Measurements from ENCODE around the gene MRPL20. TPM values are rescaled to one million over a fixed set of nuclear protein-coding genes. Genes with fewer than 3 reads are reported as not detected.
"Not testable (repeated sequence)": the region's sequence is repeated elsewhere in the genome, so short reads cannot be mapped to it uniquely, and the experiment has no call there.

MRPL20 gene
- polyA plus RNA-seq, 3 donors, result 84.3 to 186 (median 156) TPM

DNA sequence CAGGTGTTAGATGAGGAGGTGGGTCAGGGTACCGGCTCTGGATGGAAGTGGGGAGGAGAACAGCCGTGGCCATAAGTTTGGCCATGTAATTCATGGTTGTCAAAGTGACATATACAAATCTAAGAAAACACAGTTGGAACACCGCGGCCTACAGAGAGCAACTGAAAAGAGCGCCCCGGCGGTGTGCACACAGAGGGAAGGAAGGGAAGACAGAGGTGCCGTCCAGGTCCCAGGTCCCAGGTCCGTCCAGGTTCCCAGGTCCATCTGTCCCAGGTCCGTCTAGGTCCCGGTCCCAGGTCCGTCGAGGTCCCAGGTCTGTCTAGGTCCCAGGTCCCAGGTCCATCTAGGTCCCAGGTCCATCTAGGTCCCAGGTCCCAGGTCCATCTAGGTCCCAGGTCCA lies 4.5 kb upstream of the MRPL20 start:
- TF ChIP-seq, protein P1, sequence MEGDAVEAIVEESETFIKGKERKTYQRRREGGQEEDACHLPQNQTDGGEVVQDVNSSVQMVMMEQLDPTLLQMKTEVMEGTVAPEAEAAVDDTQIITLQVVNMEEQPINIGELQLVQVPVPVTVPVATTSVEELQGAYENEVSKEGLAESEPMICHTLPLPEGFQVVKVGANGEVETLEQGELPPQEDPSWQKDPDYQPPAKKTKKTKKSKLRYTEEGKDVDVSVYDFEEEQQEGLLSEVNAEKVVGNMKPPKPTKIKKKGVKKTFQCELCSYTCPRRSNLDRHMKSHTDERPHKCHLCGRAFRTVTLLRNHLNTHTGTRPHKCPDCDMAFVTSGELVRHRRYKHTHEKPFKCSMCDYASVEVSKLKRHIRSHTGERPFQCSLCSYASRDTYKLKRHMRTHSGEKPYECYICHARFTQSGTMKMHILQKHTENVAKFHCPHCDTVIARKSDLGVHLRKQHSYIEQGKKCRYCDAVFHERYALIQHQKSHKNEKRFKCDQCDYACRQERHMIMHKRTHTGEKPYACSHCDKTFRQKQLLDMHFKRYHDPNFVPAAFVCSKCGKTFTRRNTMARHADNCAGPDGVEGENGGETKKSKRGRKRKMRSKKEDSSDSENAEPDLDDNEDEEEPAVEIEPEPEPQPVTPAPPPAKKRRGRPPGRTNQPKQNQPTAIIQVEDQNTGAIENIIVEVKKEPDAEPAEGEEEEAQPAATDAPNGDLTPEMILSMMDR (IDR thresholded peaks at IDR 0.05), result no peak

DNA sequence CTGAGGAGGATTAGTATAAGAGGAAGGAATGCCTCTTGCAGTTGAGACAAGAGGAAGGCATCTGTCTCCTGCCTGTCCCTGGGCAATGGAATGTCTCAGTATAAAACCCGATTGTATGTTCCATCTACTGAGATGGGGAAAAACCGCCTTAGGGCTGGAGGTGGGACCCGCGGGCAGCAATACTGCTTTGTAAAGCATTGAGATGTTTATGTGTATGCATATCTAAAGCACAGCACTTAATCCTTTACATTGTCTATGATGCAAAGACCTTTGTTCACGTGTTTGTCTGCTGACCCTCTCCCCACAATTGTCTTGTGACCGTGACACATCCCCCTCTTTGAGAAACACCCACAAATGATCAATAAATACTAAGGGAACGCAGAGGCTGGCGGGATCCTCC lies 3.1 kb upstream of the MRPL20 start:
- H2AFZ ChIP-seq (ENCODE audit: insufficient read depth, low read depth, low read length, poor library complexity, severe bottlenecking); H3K4me3 ChIP-seq (replicated peaks in 1 of 3; ENCODE audit: low read depth in 2 of 3, low read length in 3 of 3); H3K4me2 ChIP-seq (replicated peaks; ENCODE audit: extremely low read depth, low read length, poor library complexity, severe bottlenecking); DNase-seq; H3K9ac ChIP-seq (ENCODE audit: insufficient read depth, low read length, poor library complexity, severe bottlenecking); intact Hi-C loops (cut with micrococcal nuclease); H3K27me3 Mint-ChIP-seq (ENCODE audit: low read depth in 3 of 3); H3K27ac ChIP-seq (ENCODE audit: low read depth in 1 of 2, low read length in 2 of 2); H3K27me3 ChIP-seq (ENCODE audit: control insufficient read depth in 2 of 2, insufficient read depth in 2 of 2, low read length in 2 of 2); H3K36me3 ChIP-seq (replicated peaks in 1 of 2; ENCODE audit: control insufficient read depth in 1 of 2, insufficient read depth in 2 of 2, low read length in 2 of 2); H3K4me3 Mint-ChIP-seq: not testable (repeated sequence)
- Mint-ChIP-seq H3K36me3 (peaks cover 10 to 15% of the 10 kb centered on the region in 2 donors), H3K9me3 (peaks cover 10 to 28% (median 20%) of the 10 kb centered on the region in 7 donors), H3K27ac (peak overlapping the region in 2 of 7 donors; percentile 53 to 68), H3K4me1 (peaks cover 21% of the 10 kb centered on the region)
- Histone ChIP-seq H3K4me1 (ENCODE audit: control insufficient read depth in 1 of 2, insufficient read depth in 2 of 2, low read length in 2 of 2) (peaks cover 17 to 23% of the 10 kb centered on the region in 2 donors), H3K9me3 (replicated peaks in 1 of 2; ENCODE audit: control insufficient read depth in 1 of 2, insufficient read depth in 1 of 2, low read length in 2 of 2) (peaks cover 10 to 21% of the 10 kb centered on the region in 2 donors), H3K79me2 (ENCODE audit: insufficient read depth, low read length) (peaks cover 37% of the 10 kb centered on the region), H4K20me1 (ENCODE audit: insufficient read depth, low read length) (peaks cover 10% of the 10 kb centered on the region)
- WGBS (ENCODE audit: insufficient coverage), result no CpG with 5 or more reads among the region's 8 CpGs

More for the DNA sequence above, 4.5 kb upstream of the MRPL20 start:
- Histone ChIP-seq H3K9me3 (replicated peaks in 1 of 2; ENCODE audit: control insufficient read depth in 1 of 2, insufficient read depth in 1 of 2, low read length in 2 of 2) (peaks cover 10 to 21% of the 10 kb centered on the region in 2 donors), H3K27me3 (ENCODE audit: control insufficient read depth in 2 of 2, insufficient read depth in 2 of 2, low read length in 2 of 2) (no peaks in the 10 kb centered on the region), H4K20me1 (ENCODE audit: insufficient read depth, low read length) (peaks cover under 1% of the 10 kb centered on the region), H3K4me1 (ENCODE audit: control insufficient read depth in 1 of 2, insufficient read depth in 2 of 2, low read length in 2 of 2) (peaks cover 9 to 14% of the 10 kb centered on the region in 2 donors), H3K27ac (ENCODE audit: low read depth in 1 of 2, low read length in 2 of 2) (no peak overlapping the region), H3K9ac (ENCODE audit: insufficient read depth, low read length, poor library complexity, severe bottlenecking) (no peak overlapping the region), H3K79me2 (ENCODE audit: insufficient read depth, low read length) (peaks cover 23% of the 10 kb centered on the region), H3K4me2 (replicated peaks; ENCODE audit: extremely low read depth, low read length, poor library complexity, severe bottlenecking) (no peak overlapping the region), H2AFZ (ENCODE audit: insufficient read depth, low read depth, low read length, poor library complexity, severe bottlenecking) (no peak overlapping the region), H3K4me3 (replicated peaks in 1 of 3; ENCODE audit: low read depth in 2 of 3, low read length in 3 of 3) (no peak overlapping the region), H3K36me3 (replicated peaks in 1 of 2; ENCODE audit: control insufficient read depth in 1 of 2, insufficient read depth in 2 of 2, low read length in 2 of 2) (no peaks in the 10 kb centered on the region)
- DNase-seq, result no peak
- Mint-ChIP-seq H3K4me3 (no peak overlapping the region), H3K36me3 (peaks cover 5% of the 10 kb centered on the region in 2 donors), H3K27ac (no peak overlapping the region), H3K9me3 (peaks cover 10 to 28% (median 20%) of the 10 kb centered on the region in 7 donors), H3K4me1 (peaks cover 14% of the 10 kb centered on the region), H3K27me3 (ENCODE audit: low read depth in 3 of 3) (peaks cover 3 to 5% (median 5%) of the 10 kb centered on the region in 3 donors)
- over 99% methylated on average over 11 of the region's 13 CpGs for WGBS (ENCODE audit: insufficient coverage)
- intact Hi-C loops (cut with micrococcal nuclease), result no loop called here

Data from CD14-positive monocyte (primary cell).